OCI-LY7 (cell line): ENCODE measurements around the gene PSG11. TPM values are rescaled to one million over a fixed set of nuclear protein-coding genes. Genes with fewer than 3 reads are reported as not detected.
"Not testable (repeated sequence)": the region's sequence is repeated elsewhere in the genome, so short reads cannot be mapped to it uniquely, and the experiment has no call there.

ENCODE experiments used
- Bru-seq: library from RNA; stranded (reverse); fragments of 400-500 nt; gene quantifications from one replicate; lab custom pipeline; 2021; lab: Mats Ljungman, UMichigan
- BruChase-seq, 2 experiments: library from RNA; stranded (reverse); fragments of 400-500 nt; gene quantifications; one replicate each; lab custom pipeline; 2021; lab: Mats Ljungman, UMichigan
- BruUV-seq: library from RNA; stranded (reverse); fragments of 400-500 nt; replicated peaks from 2 replicates; lab custom pipeline; 2021; lab: Mats Ljungman, UMichigan
- CTCF ChIA-PET: fragments of 300-600 bp; sonication (Branson Sonifier 250); formaldehyde crosslinking; loops from one replicate; lab custom pipeline; 2022; ENCODE audit warnings: antibody characterized with exemption; ENCODE audit not compliant: unreplicated experiment; lab: Charles Lee
- POLR2A ChIA-PET: fragments of 300-600 bp; sonication (Branson Sonifier 250); formaldehyde crosslinking; loops from one replicate; lab custom pipeline; 2022; ENCODE audit warnings: antibody characterized with exemption; lab: Charles Lee
- DNase-seq: peaks from one replicate; pipeline ENCODE4 v3.0.0-alpha.2; 2015; ENCODE audit warnings: low spot score
- H2AFZ ChIP-seq: fragments of 200-600 bp; sonication (generic), shearing (Covaris generic); 2 replicates; pipeline ENCODE4 v1.6.1; 2014; ENCODE audit warnings: mild to moderate bottlenecking, antibody characterized with exemption, low read length, moderate library complexity
- H3K27ac ChIP-seq: fragments of 200-600 bp; sonication (generic); 2 replicates; pipeline ENCODE4 v1.5.1; 2014; ENCODE audit warnings: mixed run types, low read depth, mild to moderate bottlenecking, moderate library complexity, low read length, inconsistent platforms; ENCODE audit not compliant: poor library complexity, severe bottlenecking
- H3K36me3 ChIP-seq: fragments of 200-600 bp; sonication (generic); 2 replicates; pipeline ENCODE4 v1.6.1; 2014; ENCODE audit warnings: mild to moderate bottlenecking, antibody characterized with exemption, low read length, moderate library complexity, mixed read lengths; ENCODE audit not compliant: insufficient read depth
- H3K4me1 ChIP-seq: fragments of 200-600 bp; sonication (generic); 2 replicates; pipeline ENCODE4 v1.5.1; 2014; ENCODE audit warnings: mild to moderate bottlenecking, low read length; ENCODE audit not compliant: insufficient read depth, poor library complexity, severe bottlenecking
- H3K4me2 ChIP-seq: fragments of 200-600 bp; sonication (generic); 2 replicates; pipeline ENCODE4 v1.6.1; 2014; ENCODE audit warnings: mild to moderate bottlenecking, low read length
- H3K4me3 ChIP-seq: fragments of 200-600 bp; sonication (generic); 2 replicates; pipeline ENCODE4 v1.5.1; 2014; ENCODE audit warnings: mild to moderate bottlenecking, low read depth, low read length; ENCODE audit not compliant: poor library complexity, severe bottlenecking
- H3K79me2 ChIP-seq: fragments of 200-600 bp; sonication (generic); 2 replicates; pipeline ENCODE4 v1.6.1; 2016; ENCODE audit warnings: low read depth, mild to moderate bottlenecking, low read length, moderate library complexity, mixed read lengths; ENCODE audit not compliant: insufficient read depth
- H3K9me2 ChIP-seq: fragments of 200-600 bp; sonication (generic); 2 replicates; pipeline ENCODE4 v1.6.1; 2016; ENCODE audit warnings: mild to moderate bottlenecking, low read length, mixed read lengths; ENCODE audit not compliant: insufficient read depth
- H3K9me3 ChIP-seq: fragments of 200-600 bp; sonication (generic); 2 replicates; pipeline ENCODE4 v1.6.1; 2014; ENCODE audit warnings: mild to moderate bottlenecking, mixed run types, low read length, mixed read lengths
- H4K20me1 ChIP-seq: fragments of 200-600 bp; sonication (generic); 2 replicates; pipeline ENCODE4 v1.6.1; 2014; ENCODE audit warnings: mild to moderate bottlenecking, antibody characterized with exemption, low read length, moderate library complexity, mixed read lengths; ENCODE audit not compliant: insufficient read depth
- intact Hi-C: fragments of 100-400 bp; cut with micrococcal nuclease; formaldehyde crosslinking; loops from one replicate; pipeline ENCODE4 v1.10.0; 2022; ENCODE audit not compliant: unreplicated experiment
- long read RNA-seq: library from polyadenylated mRNA; stranded (forward); transcript quantifications from one replicate; pipeline ENCODE4 v2.0.0, GENCODE V29; 2022
- total RNA-seq, 2 experiments: library from RNA; depleted of rRNA in 1 of 2; stranded (reverse); fragments of >200 nt in 1 of 2; shearing (Covaris generic) in 1 of 2; gene quantifications; 2 replicates each; pipeline ENCODE4 v1.2.3, GENCODE V29; 2014 to 2022

PSG11 gene
- total RNA-seq (2014; rRNA removed; shearing (Covaris generic)) (not detected in 2 replicates), total RNA-seq (2022) (not detected in 2 replicates), Bru-seq, nascent RNA (not detected), BruChase-seq, experiment 1, labeled RNA remaining after a 6-hour chase (percentile 7 among the genes with signal in this experiment), BruChase-seq, experiment 2, labeled RNA remaining after a 2-hour chase (not detected)
- long read RNA-seq: 0 reads

- H3K27ac ChIP-seq, DNase-seq, POLR2A ChIA-PET, intact Hi-C loops, H3K4me2 ChIP-seq, H3K79me2 ChIP-seq, BruUV-seq, CTCF ChIA-PET, H3K4me3 ChIP-seq, H2AFZ ChIP-seq, H3K9me3 ChIP-seq, H4K20me1 ChIP-seq, H3K9me2 ChIP-seq, H3K4me1 ChIP-seq, H3K36me3 ChIP-seq: not testable (repeated sequence)
Observed at GRCh38 chr19:43026369-43026768, at the start of gene PSG11. Gene PSG11 (minus strand): TSS chr19:43026469. CDS start chr19:43026372, 97 bp downstream.

- intact Hi-C loops, H3K79me2 ChIP-seq, POLR2A ChIA-PET, H3K4me3 ChIP-seq, H3K27ac ChIP-seq, H3K9me2 ChIP-seq, H2AFZ ChIP-seq, H3K4me2 ChIP-seq, H3K9me3 ChIP-seq, H3K4me1 ChIP-seq, BruUV-seq, DNase-seq, CTCF ChIA-PET, H4K20me1 ChIP-seq, H3K36me3 ChIP-seq: not testable (repeated sequence)
Observed at GRCh38 chr19:43062418-43062817, 36.1 kb upstream of the PSG11 start.

GRCh38 chr19:43061326-43061725 lies 35.1 kb upstream of the PSG11 start:
- H3K4me1 ChIP-seq, intact Hi-C loops, POLR2A ChIA-PET, BruUV-seq, H3K9me2 ChIP-seq, H3K4me2 ChIP-seq, H3K36me3 ChIP-seq, H4K20me1 ChIP-seq, DNase-seq, H2AFZ ChIP-seq, H3K9me3 ChIP-seq, H3K79me2 ChIP-seq, H3K4me3 ChIP-seq, CTCF ChIA-PET, H3K27ac ChIP-seq: not testable (repeated sequence)

- H3K36me3 ChIP-seq, H4K20me1 ChIP-seq, DNase-seq, H3K4me1 ChIP-seq, H3K9me2 ChIP-seq, H3K4me3 ChIP-seq, POLR2A ChIA-PET, intact Hi-C loops, H3K9me3 ChIP-seq, H2AFZ ChIP-seq, H3K4me2 ChIP-seq, BruUV-seq, CTCF ChIA-PET, H3K79me2 ChIP-seq, H3K27ac ChIP-seq: not testable (repeated sequence)
Observed at GRCh38 chr19:43060254-43060653, 34.0 kb upstream of the PSG11 start.

GRCh38 chr19:43059482-43059881 lies 33.2 kb upstream of the PSG11 start:
- H3K79me2 ChIP-seq, H3K4me2 ChIP-seq, H3K4me1 ChIP-seq, DNase-seq, CTCF ChIA-PET, BruUV-seq, H3K9me2 ChIP-seq, H4K20me1 ChIP-seq, H2AFZ ChIP-seq, H3K9me3 ChIP-seq, H3K36me3 ChIP-seq, intact Hi-C loops, H3K27ac ChIP-seq, POLR2A ChIA-PET, H3K4me3 ChIP-seq: not testable (repeated sequence)

- CTCF ChIA-PET, BruUV-seq: not testable (repeated sequence)
Observed at GRCh38 chr19:43058440-43058839, 32.2 kb upstream of the PSG11 start.

More at GRCh38 chr19:43058440-43058839, 32.2 kb upstream of the PSG11 start:
- H3K9me2 ChIP-seq, POLR2A ChIA-PET, H3K9me3 ChIP-seq, DNase-seq, H3K79me2 ChIP-seq, H3K4me3 ChIP-seq, H4K20me1 ChIP-seq, H2AFZ ChIP-seq, H3K4me1 ChIP-seq, H3K36me3 ChIP-seq, H3K27ac ChIP-seq, H3K4me2 ChIP-seq, intact Hi-C loops: not testable (repeated sequence)
